Neutrophil (primary cell): ENCODE data around the gene STARD10.

Source experiments
- H3K27ac ChIP-seq: fragments of 200-600 bp; sonication (generic); 2 replicates; pipeline ENCODE4 v1.5.1; 2016; ENCODE audit warnings: mild to moderate bottlenecking, moderate library complexity
- H3K27me3 ChIP-seq: fragments of 200-600 bp; sonication (generic); 2 replicates; pipeline ENCODE4 v1.6.0; 2016; ENCODE audit warnings: mild to moderate bottlenecking
- H3K36me3 ChIP-seq: fragments of 200-600 bp; sonication (generic); 2 replicates; pipeline ENCODE4 v1.5.1; 2017
- H3K4me1 ChIP-seq, 2 experiments: fragments of 200-600 bp in 1 of 2; sonication (generic) in 1 of 2; 1 replicate in 1 of 2; 2 replicates in 1 of 2; pipeline versions ENCODE4 v1.5.1 to v1.6.1; 2013 to 2016; ENCODE audit warnings: low read depth in 1 of 2, low read length in 1 of 2, mild to moderate bottlenecking in 1 of 2, moderate library complexity in 1 of 2; ENCODE audit not compliant: control insufficient read depth in 1 of 2, insufficient read depth in 1 of 2
- H3K4me3 ChIP-seq, 2 experiments: fragments of 200-600 bp in 1 of 2; sonication (generic) in 1 of 2; 1 replicate in 1 of 2; 2 replicates in 1 of 2; pipeline ENCODE4 v1.5.1; 2013 to 2016; ENCODE audit warnings: low read depth in 1 of 2, low read length in 1 of 2, mild to moderate bottlenecking in 1 of 2, moderate library complexity in 1 of 2
- H3K9me3 ChIP-seq: fragments of 200-600 bp; sonication (generic); 2 replicates; pipeline ENCODE4 v1.5.1; 2016
- TF ChIP-seq, protein P1 (sequence below): fragments of 200-600 bp; sonication (generic); IDR thresholded peaks from 2 replicates; pipeline ENCODE4 v1.5.1; 2016; ENCODE audit warnings: antibody characterized with exemption

Gene STARD10

DNA sequence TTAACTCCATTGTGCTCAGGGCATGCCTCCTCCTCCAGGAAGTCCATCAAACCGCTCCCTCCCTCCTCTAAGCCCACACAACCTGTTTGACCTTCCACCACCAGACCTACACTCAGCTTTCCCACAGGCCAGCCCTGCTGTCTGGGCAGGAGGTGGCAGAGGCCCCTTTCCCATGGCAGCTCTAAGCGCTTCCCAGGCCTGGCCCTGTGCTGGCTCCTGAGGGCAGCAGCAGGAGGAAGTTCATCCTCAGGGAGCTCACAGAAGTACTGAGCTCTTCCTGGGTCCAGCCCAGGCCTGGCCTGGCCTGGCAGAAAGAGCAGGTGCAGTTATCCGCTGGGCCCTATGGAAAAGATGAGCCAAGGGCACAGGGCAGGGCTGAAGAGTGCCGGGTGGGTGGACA lies 73.1 kb downstream of the STARD10 start:
- Histone ChIP-seq H3K27me3 (no peaks in the 10 kb centered on the region), H3K4me1 (peaks cover 92 to 94% of the 10 kb centered on the region in 2 experiments), H3K36me3 (peaks cover 93% of the 10 kb centered on the region), H3K27ac (peak overlapping the region; percentile 99), H3K4me3 (peak overlapping the region; percentile 60 to 73), H3K9me3 (no peaks in the 10 kb centered on the region)
- TF ChIP-seq, protein P1, sequence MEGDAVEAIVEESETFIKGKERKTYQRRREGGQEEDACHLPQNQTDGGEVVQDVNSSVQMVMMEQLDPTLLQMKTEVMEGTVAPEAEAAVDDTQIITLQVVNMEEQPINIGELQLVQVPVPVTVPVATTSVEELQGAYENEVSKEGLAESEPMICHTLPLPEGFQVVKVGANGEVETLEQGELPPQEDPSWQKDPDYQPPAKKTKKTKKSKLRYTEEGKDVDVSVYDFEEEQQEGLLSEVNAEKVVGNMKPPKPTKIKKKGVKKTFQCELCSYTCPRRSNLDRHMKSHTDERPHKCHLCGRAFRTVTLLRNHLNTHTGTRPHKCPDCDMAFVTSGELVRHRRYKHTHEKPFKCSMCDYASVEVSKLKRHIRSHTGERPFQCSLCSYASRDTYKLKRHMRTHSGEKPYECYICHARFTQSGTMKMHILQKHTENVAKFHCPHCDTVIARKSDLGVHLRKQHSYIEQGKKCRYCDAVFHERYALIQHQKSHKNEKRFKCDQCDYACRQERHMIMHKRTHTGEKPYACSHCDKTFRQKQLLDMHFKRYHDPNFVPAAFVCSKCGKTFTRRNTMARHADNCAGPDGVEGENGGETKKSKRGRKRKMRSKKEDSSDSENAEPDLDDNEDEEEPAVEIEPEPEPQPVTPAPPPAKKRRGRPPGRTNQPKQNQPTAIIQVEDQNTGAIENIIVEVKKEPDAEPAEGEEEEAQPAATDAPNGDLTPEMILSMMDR, result no peak

DNA sequence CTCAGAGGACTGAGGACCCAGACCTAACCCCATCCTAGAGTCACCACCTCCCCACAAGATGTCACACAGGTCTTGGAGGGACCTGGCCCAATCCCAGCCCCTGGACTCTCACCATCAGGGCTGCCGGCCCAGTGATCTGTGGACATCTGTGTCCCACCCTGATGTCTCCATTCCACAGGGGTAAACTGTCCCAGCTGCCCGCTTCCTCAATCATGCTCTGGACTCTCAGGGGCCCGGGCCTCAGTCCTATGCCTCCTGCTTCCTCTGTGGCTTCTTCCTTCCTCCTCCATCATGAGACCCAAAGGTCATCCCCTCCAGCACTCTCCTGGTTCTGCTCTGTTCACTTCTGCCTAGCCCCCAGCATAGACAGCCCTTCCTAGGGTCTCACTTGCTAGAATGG lies 73.8 kb downstream of the STARD10 start:
- TF ChIP-seq, protein P1, result no peak
- no peaks in the 10 kb centered on the region for H3K27me3 ChIP-seq
- H3K4me1 ChIP-seq, result peaks cover 85 to 88% of the 10 kb centered on the region in 2 experiments
- no peaks in the 10 kb centered on the region for H3K9me3 ChIP-seq
- peaks cover 93% of the 10 kb centered on the region for H3K36me3 ChIP-seq
- peak overlapping the region; percentile 99 for H3K27ac ChIP-seq
- H3K4me3 ChIP-seq, result peak overlapping the region; percentile 60 to 73

DNA sequence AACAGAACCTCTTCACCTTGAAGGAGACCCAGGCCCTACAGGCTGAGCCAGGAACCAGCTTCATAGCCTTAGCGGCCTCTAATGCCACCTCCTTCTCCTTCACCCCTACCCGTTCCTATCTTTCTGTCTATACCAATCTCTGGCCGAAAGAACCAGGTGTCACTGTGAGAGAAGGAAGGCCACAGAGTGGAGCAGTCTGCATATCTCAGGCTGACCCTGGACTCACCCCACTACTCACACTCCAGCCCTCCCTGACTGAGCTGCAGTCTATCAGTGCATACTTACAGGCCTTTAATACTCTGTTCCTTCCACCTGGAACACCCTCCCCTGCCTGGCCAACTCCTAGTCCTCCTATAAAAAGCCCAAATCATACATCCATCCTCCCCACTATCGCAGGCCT lies 74.3 kb downstream of the STARD10 start:
- Histone ChIP-seq H3K27ac (peak overlapping the region; percentile 99), H3K4me1 (peaks cover 80 to 87% of the 10 kb centered on the region in 2 experiments), H3K36me3 (peaks cover 93% of the 10 kb centered on the region), H3K4me3 (peak overlapping the region; percentile 60 to 73), H3K9me3 (no peaks in the 10 kb centered on the region), H3K27me3 (no peaks in the 10 kb centered on the region)
- TF ChIP-seq, protein P1, result no peak

DNA sequence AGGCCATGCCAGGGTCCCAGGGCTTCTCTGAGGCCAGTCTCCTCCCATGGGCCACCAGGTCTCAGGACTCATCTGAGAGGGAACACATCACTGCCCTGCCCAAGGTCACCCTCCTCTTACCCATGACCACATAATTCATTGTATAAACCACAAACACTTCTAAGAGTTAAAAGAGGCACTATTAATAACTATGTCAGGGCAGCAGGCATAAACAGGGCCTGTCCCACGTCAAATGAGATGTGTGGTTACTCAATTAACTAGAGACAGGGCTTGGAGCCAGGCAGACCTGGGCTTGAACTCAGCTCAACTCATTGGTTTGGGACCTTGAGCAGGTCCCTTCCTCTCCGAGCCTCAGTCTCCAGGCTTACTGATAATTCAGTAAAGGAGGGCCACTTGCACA lies 74.7 kb downstream of the STARD10 start:
- Histone ChIP-seq H3K27ac (peak overlapping the region; percentile 99), H3K36me3 (peaks cover 93% of the 10 kb centered on the region), H3K9me3 (no peaks in the 10 kb centered on the region), H3K4me1 (peaks cover 76 to 83% of the 10 kb centered on the region in 2 experiments), H3K27me3 (no peaks in the 10 kb centered on the region), H3K4me3 (peak overlapping the region in 1 of 2 experiments; percentile 60)
- TF ChIP-seq, protein P1, result no peak

DNA sequence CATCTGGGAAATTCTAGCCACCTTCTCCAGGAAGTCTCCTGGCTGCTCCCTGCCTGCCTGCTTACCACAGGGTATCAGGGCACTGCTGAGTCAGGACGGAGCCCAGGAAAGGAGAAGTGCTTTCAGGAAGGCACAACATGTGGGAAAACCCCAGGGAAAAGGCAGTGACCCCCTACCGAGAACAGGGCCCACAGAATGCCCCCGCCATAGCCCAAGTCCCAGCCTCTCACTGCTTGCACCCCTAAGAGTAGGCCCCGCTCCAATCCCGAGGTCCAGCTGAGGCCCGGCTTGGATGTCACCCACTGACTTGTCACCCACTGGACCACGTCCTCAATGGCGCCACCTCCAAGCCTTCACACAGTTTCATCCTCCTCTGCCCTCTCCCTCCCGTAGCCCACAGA lies 75.7 kb downstream of the STARD10 start:
- TF ChIP-seq, protein P1, result no peak
- Histone ChIP-seq H3K4me1 (peaks cover 65 to 73% of the 10 kb centered on the region in 2 experiments), H3K27ac (peak overlapping the region; percentile 99), H3K27me3 (no peaks in the 10 kb centered on the region), H3K9me3 (no peaks in the 10 kb centered on the region), H3K36me3 (peaks cover 93% of the 10 kb centered on the region), H3K4me3 (peak overlapping the region; percentile 14 to 28)
